Ammon's horn (tissue), 1 donor: ENCODE data around the gene ADD1.
"Not testable (repeated sequence)": the region's sequence is repeated elsewhere in the genome, so short reads cannot be mapped to it uniquely, and the experiment has no call there.

Source experiments
- DNase-seq: peaks from one replicate; pipeline ENCODE4 v3.0.0-alpha.2; 2016; ENCODE audit warnings: low spot score

Gene ADD1

GRCh38 chr4:2934077-2934812, 90.6 kb downstream of the ADD1 start:
- DNase-seq, result no peak

GRCh38 chr4:2934813-2935761, 91.4 kb downstream of the ADD1 start:
- DNase-seq, result peak; percentile 93

GRCh38 chr4:2935762-2936743, 92.4 kb downstream of the ADD1 start:
- no peak for DNase-seq

- peak; percentile 65 for DNase-seq
Observed at GRCh38 chr4:2936773-2937145, 93.1 kb downstream of the ADD1 start.

- DNase-seq, result no peak
Observed at GRCh38 chr4:2937146-2937857, 93.7 kb downstream of the ADD1 start.

GRCh38 chr4:2937986-2938385, 94.3 kb downstream of the ADD1 start:
- DNase-seq, result no peak

- not testable (repeated sequence) for DNase-seq
Observed at GRCh38 chr4:2938411-2938810, 94.8 kb downstream of the ADD1 start.

GRCh38 chr4:2938906-2939305, 95.3 kb downstream of the ADD1 start:
- no peak for DNase-seq

GRCh38 chr4:2939383-2940243, 96.0 kb downstream of the ADD1 start:
- DNase-seq, result no peak

- no peak for DNase-seq
Observed at GRCh38 chr4:2940267-2941137, 96.9 kb downstream of the ADD1 start.

GRCh38 chr4:2941138-2942036, 97.7 kb downstream of the ADD1 start:
- no peak for DNase-seq

GRCh38 chr4:2942037-2942531, 98.4 kb downstream of the ADD1 start:
- DNase-seq, result no peak

GRCh38 chr4:2942532-2943363, 99.1 kb downstream of the ADD1 start:
- DNase-seq, result no peak

GRCh38 chr4:2943364-2944090, 99.9 kb downstream of the ADD1 start:
- DNase-seq, result no peak

- DNase-seq, result no peak
Observed at GRCh38 chr4:2944091-2944482, 100.4 kb downstream of the ADD1 start.
